Fibroblast of lung (primary cell): ENCODE measurements around the gene ERCC6L2.

Source experiments
- CTCF ChIP-seq, 2 donors: IDR thresholded peaks in 1 of 2; conservative IDR thresholded peaks in 1 of 2; 1 replicate in 1 of 2; 2 replicates in 1 of 2; pipeline ENCODE4 v1.5.1; 2011 to 2012; ENCODE audit warnings: low read length in 2 of 2, control low read depth in 1 of 2, inconsistent platforms in 1 of 2, low read depth in 1 of 2, mild to moderate bottlenecking in 1 of 2
- EZH2 ChIP-seq: IDR thresholded peaks from 2 replicates; pipeline ENCODE4 v1.5.1; 2012; ENCODE audit warnings: low read length, control low read depth, mild to moderate bottlenecking; ENCODE audit errors: missing control alignments

- TF ChIP-seq CTCF (conservative IDR thresholded peaks at IDR 0.05 in 1 of 2, IDR thresholded peaks at IDR 0.05 in 1 of 2; ENCODE audit: low read depth in 1 of 2, low read length in 2 of 2) (no peak), EZH2 (no peak)
These were observed 1.1 kb downstream of the ERCC6L2 start for GRCh38 chr9:95876595-95876994.
